ENCODE results near the gene NLRP1. TPM values are rescaled to one million over a fixed set of nuclear protein-coding genes. Genes with fewer than 3 reads are reported as not detected.

The NLRP1 gene
- 25.6 TPM for total RNA-seq

DNA sequence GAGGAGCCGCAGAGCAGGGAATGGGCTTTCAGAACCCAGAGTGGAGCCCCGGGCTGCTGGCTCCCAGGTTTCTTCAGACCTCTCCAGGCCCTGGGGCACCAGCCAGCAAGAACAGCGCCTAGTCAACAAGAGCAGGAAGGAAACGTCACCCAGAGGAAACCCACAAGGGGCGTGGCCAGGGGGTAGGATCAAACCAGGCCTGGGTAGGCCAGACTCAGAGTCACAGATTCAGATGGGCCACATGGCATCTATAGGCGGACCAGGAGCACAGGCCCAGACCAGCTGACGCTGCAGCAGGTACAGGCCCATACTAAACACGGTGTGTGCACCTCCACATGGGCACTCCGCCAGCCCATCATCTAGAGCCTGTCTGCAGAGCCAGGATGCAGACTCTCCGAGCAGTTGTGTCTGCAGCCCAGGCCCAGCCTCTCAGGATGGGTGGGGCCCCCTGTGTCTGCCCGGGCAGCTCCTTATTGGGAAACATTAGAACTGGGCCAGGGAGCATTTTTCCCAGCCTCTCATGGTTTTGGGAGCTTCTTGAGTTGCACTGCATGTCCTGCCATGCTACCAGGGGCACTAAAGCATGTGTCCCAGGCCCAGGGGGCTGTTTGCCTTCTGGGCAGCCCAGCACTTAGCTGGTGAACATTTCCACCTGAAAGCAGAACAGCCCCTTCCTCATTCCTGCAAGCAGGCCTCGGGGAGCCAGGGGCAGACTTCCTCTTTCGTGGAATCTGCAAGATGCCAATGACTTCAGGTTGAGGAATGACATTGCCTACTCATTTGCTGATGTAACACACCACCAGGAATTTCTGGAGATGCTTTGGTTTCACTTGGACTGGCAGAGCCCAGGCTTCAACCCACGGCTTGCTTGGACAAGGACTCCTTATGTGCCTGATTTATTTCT is at the start of gene NLRP1:
Gene NLRP1, minus strand, starts transcription at position 127 of the 904 bp plus-strand sequence. CDS start 552 bp downstream, outside the sequence.
- DNase-seq: peak; percentile 14

DNA sequence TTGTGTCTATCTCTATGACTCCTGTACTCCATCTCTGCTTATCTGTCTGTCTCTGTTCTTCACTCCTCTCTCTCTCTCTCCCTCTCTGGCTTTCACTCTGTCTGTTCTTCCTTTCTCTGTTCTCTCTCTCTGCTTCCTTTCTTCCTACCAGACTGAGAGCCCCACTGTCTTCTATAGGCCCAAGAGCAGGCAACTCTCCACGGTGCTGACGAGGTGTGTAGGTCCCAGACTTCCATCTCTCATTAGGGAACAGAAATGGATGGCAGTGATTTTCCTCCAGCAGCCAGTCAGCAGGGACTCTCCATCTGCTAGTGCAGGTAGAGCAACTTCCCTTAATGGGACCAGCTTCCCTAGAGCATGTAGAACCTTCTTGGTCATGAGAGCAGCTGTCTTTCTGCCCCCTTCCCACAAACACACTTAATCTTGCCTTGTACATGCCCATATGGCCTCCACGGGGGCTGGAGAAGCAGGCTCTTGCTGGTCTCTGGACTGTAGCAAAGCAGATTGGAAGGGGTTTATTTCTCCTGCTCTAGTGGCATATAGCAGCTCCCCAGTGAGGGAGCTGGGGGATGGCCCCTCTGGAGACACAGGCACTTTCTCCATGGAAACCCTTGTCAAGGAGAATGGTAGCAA is 47.8 kb upstream of the NLRP1 start:
- no peak for DNase-seq

DNA sequence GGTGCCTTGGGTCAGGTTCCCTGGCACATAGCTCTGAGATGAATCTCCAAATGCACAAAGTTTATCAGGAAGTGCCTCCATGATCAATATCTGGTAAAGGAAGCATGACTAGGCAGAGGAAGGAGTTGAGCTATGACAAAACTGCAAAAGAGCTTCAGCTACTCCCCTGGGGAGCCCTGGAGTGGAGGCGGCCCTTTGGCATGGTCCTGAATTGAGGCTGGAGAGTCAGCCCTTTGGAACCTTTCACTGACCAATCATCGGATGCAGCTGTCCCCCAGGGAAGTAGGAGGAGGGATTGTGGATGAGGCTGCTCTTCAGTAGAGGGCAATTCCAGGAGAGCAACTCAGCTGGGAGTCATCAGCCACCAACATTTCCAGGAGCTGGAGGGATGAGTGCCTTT is 46.1 kb upstream of the NLRP1 start:
- no peak for DNase-seq

DNA sequence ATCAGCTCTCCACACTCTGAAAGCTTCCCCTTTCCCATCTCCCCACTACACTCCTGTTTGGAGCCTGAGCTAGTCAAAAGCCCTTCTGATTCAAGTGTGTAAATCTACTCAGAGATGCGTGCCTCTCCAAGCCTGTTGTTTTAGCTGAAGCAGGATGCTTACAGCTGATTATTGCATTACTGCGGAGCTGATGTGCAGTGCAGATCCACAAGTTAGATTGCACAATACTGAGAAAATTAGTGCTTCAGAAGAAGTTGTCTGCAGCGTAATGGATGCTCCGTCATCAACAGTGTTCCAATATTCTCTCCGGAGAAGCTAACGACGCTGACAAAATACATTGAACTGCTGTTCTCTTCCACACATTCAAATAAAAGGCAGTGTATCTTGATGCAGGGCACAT is 44.8 kb upstream of the NLRP1 start:
- no peak for DNase-seq

DNA sequence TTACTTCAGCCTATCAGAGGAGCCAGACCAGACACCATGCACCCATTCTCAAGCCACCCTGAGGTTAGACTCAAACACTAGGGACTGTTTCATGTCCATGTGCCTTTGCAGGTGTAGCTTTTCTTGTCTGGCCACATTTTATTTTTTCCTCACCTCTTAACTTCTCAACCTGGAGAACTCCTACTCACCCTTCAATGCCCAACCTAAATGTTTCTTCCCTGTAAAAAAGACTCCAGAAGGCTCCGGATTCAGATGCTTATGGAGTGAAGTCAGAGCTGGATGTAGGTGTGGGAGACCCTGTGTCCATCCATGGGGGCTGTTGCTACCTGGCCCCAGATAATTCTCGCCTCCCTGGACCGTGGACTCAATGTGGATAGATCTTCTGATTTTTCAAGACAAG is 44.0 kb upstream of the NLRP1 start:
- no peak for DNase-seq

DNA sequence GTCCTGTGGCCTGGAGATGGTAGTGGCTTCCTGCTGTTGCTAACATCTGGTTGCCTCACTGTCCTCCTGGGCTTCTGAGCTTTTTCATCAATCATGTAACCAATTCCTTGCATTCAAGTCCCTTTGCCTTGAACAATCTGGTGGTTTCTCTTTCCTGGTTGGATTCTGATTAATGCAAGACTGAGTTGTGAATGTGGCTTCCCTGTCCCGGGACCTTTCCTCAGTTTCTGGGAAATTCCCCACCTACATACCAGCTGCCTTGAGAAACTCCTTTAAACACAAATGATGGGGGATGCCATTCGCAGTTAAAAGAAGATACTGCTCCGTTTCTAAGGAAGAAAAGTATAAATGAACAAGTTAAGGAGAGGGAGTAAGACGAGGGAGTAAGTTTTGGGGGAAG is 39.9 kb upstream of the NLRP1 start:
- no peak for DNase-seq

DNA sequence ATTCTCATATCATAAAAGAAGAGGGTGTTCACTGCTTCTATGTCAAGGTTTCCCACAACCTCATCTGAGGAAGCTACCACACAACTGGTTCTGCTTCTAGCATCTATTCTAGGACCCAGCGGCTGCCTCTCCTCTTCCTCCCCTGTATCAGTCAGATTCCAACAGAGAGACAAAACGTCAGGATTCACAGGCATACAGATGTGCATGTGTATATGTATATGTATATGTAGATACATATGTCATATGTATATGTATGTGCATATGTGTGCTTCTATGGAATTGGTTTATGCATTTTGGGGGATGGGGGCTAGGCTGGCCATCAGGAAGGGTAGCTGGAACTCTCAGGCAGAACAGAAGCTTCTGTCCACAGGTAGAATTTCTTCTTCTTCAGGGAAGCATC is 37.4 kb upstream of the NLRP1 start:
- no peak for DNase-seq

DNA sequence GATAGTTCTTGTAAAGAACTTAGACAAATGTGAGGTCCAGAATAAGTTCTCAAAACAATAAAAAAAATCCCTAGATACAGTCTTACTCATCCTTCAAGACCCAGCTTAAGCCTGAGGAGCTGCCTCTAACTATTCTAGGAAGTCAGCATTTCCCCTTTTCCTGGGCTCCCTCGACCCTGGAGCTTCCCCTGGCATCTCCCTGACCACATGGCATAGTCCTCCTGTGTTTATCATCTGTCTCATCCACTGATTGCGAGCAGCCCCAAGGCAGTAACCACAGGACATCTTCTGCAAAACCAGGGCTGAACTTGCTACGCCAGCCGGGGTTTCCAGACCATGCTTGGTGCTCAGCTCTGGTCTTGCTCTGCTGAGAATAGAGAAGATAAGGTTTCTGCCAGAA is 36.7 kb upstream of the NLRP1 start:
- no peak for DNase-seq

DNA sequence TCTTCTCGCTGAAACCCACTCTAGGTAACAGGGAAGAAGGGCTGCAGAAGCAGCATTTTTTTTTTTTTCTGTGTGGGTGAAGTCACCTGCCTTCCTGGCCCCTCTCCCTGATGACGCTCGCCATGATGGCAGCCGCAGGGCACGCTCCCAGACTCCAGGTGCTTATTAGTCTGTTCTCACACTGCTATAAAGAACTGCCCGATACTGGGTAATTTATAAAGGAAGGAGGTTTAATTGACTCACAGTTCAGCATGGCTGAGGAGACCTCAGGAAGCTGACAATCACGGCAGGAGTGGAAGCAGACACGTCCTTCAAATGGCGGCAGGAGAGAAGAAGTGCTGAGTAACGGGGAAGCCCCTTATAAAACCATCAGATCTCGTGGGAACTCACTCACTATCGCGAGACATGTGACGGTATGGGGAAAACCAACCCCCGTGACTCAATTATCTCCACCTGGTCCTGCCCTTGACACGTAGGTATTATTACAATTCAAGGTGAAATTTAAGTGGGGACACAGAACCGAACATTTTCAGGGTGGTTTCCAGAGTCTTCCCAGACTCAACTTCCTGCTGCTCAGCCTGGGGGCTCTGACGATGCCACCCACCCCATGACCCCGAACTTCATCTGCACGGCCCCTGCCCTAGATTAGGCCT is 34.9 kb upstream of the NLRP1 start:
- no peak for DNase-seq

DNA sequence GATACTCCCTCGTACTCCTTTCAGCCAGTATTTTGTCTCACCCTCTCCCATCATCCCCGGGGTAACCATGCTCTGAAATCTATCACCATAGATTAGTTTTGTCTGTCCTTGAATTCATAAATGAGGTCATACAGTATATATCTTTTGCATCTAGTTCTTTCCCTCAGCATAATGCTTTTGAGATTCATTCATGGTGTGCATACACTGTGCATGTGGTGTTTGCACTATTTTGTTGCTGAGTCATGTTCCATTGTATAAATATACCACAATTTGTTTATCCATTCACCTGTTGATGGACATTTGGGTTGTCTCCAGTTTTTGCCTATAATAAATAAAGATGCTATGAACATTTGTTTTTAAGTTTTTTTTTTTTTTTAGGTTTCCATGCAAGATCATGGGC is 34.2 kb upstream of the NLRP1 start:
- DNase-seq: no peak

GRCh38 chr17:5615476-5615875 is 31.2 kb upstream of the NLRP1 start:
- DNase-seq: no peak

GRCh38 chr17:5610956-5611355 is 26.6 kb upstream of the NLRP1 start:
- DNase-seq: no peak

GRCh38 chr17:5608399-5609112 is 24.2 kb upstream of the NLRP1 start:
- DNase-seq: no peak

GRCh38 chr17:5607946-5608345 is 23.6 kb upstream of the NLRP1 start:
- DNase-seq: no peak

- DNase-seq: no peak
These were observed 21.1 kb upstream of the NLRP1 start for GRCh38 chr17:5605452-5605851.

- no peak for DNase-seq
These were observed 15.7 kb upstream of the NLRP1 start for GRCh38 chr17:5600041-5600440.

DNA sequence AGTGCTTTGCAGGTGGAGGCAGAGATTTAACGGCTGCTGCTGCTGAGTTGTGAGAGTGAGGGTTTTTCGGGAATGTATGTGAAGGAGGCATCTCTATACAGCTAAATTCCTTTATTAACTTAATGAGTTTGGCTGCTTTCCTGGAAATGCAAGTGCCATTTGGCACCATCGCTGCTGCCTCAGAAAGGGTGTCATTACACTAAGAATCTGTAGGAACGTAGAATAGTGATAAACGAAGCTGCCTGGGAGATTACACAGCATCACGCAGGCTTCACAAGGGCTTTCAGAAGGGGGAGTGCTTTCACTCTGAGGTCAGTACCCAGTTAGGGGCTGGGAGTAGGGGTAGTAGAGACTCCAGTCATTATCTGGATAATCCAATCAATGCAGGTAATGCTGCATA is 14.1 kb upstream of the NLRP1 start:
- no peak for DNase-seq

DNA sequence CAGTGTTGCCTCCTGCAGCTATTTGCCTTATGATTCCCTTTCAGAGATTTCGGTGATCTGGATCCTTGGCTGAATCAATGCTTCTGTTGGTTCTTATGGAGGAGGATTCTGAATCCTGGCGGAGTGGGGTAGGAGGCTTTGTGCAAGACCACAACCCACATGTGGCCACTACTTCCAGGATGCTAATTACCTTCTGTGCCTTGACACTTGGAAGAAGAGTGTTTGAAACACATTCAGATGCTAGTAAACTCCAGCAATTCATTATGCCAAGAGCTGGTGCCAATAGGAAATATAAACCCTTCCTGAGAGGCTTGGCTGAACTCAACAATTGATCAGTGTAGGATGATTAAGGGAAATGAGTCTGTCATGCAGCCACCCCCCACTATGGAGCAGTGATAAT is 12.1 kb upstream of the NLRP1 start:
- DNase-seq: no peak

DNA sequence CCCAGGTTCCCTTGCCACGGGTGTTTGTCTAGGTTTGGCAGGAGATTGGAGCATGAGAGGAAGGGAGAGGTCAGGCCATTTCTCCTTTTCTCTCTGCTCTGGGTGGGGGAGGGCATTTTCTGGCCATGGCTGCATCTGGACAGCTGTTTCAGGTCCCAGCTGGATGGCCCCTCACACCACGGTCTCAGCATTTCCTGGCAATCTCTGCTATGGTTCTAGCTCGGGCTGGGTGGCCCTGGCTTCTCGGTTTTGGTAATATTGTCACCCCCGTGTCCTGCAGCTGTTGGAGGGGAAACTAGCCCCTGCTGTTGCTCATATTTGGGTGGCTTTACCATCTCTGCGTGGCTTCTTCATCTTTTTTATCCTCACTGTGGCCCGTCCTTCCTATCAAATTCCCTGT is 11.5 kb upstream of the NLRP1 start:
- no peak for DNase-seq

GRCh38 chr17:5592382-5592781 is 8.1 kb upstream of the NLRP1 start:
- DNase-seq: peak; percentile 29

DNA sequence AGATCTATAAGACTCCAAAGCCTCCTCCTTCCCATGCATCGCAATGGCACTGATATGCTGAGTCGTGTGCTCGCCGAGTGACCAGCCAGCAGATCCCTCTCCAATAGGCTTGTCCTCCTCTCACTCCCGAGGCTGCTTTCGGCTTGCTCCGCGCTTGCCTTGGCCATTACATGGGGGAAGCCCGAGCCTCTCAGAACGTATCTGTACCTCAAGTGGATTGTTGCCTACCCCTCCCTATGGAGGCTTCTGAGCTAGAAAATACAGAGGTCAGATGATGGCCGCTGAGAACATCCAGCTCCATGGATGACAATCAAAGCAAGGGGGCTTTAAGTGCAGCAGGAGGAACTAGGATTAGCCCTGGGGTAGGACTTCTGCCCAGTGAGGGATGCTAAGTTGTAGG is 7.7 kb upstream of the NLRP1 start:
- DNase-seq: no peak

DNA sequence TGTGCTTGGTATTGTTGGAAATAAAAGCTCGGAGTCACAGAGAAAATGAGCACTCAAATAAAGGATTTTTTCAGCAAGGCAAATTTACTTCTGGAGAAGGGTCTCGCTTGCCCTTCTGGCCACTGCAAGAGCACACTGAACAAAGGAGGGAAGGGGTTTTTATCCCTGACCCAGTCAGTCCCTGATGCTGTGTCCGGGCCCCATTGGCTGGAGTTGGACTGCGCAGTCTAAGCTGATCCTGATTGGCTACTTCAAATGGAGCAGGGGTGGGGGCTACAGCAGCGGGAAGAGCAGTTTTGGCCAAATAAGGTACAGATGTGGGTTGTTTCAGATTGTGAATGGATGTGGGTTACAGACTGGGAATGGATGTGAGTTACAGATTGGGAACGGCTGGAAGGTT is 4.3 kb upstream of the NLRP1 start:
- DNase-seq: no peak
